Hematopoietic multipotent progenitor cell treated with erythropoietin and hydrocortisone succinate and interleukin-3 and kit ligand, for 15 days (in vitro differentiated cells): Measurements from ENCODE around the gene GNG7.

Experiments
- DNase-seq: peaks from one replicate; pipeline ENCODE4 v3.0.0-alpha.2; 2015; ENCODE audit warnings: low spot score

Gene GNG7

DNA sequence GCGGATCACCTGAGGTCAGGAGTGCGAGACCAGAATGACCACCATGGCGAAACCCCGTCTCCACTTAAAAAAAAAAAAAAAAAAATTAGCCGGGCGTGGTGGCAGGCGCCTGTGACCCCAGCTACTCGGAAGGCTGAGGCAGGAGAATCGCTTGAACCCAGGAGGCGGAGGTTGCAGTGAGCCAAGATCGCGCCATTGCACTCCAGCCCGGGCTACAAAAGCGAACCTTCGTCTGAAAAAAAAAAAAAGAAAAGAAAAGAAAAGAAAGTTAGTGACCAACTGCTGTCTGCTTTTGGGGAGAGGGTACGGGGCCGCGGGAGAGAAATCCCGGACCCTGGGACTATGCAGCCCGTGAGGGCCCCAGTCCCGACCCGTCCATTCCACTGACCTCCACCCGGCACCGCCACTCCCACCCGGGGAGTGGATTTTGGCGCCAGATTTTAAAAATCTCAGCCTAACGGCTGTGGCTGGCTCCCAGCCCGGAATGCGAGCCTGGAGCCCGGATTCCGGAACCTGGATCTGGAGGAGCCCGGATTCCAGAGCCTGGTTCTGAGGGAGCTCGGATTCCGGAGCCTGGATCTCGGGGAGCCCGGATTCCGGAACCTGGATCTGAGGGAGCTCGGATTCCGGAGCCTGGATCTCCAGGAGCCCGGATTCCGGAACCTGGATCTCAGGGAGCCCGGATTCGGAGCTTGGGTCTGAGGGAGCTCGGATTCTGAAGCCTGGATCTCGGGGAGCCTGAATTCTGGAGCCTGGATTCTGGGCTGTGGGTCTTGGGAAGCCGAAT lies 239.7 kb downstream of the GNG7 start:
- DNase-seq, result no peak

DNA sequence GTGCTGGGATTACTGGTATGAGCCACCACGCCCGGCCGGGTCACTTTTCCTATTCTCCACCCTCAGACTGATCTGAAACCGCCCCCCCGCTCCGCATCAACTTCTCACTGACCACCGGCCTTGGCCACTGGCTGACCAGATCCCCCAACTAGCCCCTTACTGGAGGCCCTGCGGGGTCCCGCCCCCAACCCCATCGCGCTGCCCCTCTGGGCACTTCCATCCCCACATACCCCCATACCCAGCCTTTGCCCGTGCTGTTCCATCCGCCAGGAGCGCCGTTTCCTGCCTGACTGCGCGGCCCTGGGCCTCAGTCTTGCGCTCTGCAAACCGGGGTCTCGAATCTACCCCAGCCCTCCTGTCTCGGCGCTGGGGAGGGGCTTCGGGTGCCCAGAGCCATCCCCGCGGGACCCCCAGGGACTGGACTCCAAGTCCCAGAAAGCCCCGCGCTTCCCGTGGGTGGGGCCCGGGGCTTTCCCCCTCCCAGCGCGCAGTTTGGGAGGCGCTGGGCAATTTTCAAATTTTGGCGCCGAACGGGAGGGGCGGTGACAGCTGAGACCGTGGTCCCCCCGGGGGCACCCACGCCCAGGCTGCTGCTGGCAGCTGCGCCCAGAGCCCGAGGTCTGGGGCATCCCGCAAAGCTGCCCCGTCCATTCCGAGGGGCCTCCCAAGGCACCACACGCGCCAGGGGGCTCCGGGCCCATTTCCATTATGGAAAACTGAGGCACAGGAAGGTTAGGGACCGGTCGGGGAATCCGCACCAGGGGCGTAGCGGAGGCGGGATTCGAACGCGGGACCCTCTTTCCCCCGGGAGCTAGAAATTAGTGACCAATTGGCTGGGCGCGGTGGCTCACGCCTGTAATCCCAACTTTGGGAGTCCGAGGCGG lies 240.5 kb downstream of the GNG7 start:
- DNase-seq, result peak; percentile 55
